SK-N-SH treated with all-trans-retinoic acid at 6 μM for 48 hours (cell line): Measurements from ENCODE around the gene SH3D19.

Source experiments
- ATAC-seq: fragments of 200-7000 bp; cut with Tn5 transposase; 3 replicates; pipeline ENCODE4 v1.9.1; 2020; ENCODE audit warnings: mild to moderate bottlenecking, moderate library complexity
- ARNTL ChIP-seq: fragments of 450-650 bp; formaldehyde crosslinking; IDR thresholded peaks from 2 replicates; pipeline ENCODE4 v1.5.0; 2020; ENCODE audit warnings: low read depth, mild to moderate bottlenecking, moderate library complexity, borderline replicate concordance
- BACH2 ChIP-seq: fragments of 250-450 bp; sonication (Bioruptor Pico); IDR thresholded peaks from 2 replicates; pipeline ENCODE4 v1.9.0; 2021; ENCODE audit warnings: mild to moderate bottlenecking, borderline replicate concordance
- CREB5 ChIP-seq: fragments of 250-450 bp; sonication (Bioruptor Pico); IDR thresholded peaks from 2 replicates; pipeline ENCODE4 v1.5.1; 2020; ENCODE audit warnings: low read depth, mild to moderate bottlenecking, moderate library complexity
- CSRNP3 ChIP-seq: fragments of 250-450 bp; sonication (Bioruptor Pico); IDR thresholded peaks from 2 replicates; pipeline ENCODE4 v1.5.1; 2021; ENCODE audit warnings: mild to moderate bottlenecking, moderate library complexity
- ESRRG ChIP-seq: fragments of 250-450 bp; sonication (Bioruptor Pico); IDR thresholded peaks from 2 replicates; pipeline ENCODE4 v1.6.1; 2021; ENCODE audit warnings: mild to moderate bottlenecking
- GLIS3 ChIP-seq: fragments of 250-450 bp; sonication (Bioruptor Pico); IDR thresholded peaks from 2 replicates; pipeline ENCODE4 v1.5.0; 2020; ENCODE audit warnings: mild to moderate bottlenecking, moderate library complexity
- ISL1 ChIP-seq: fragments of 250-450 bp; sonication (Bioruptor Pico); IDR thresholded peaks from 2 replicates; pipeline ENCODE4 v2.1.2; 2022; ENCODE audit warnings: mild to moderate bottlenecking, moderate library complexity
- OSR1 ChIP-seq: fragments of 250-450 bp; sonication (Bioruptor Pico); IDR thresholded peaks from 2 replicates; pipeline ENCODE4 v1.8.0; 2022; ENCODE audit warnings: moderate library complexity, mild to moderate bottlenecking, inconsistent platforms
- PATZ1 ChIP-seq: fragments of 250-450 bp; sonication (Bioruptor Pico); IDR thresholded peaks from 2 replicates; pipeline ENCODE4 v1.8.0; 2020; ENCODE audit warnings: mild to moderate bottlenecking, moderate library complexity, borderline replicate concordance
- POU6F1 ChIP-seq: fragments of 250-450 bp; sonication (Bioruptor Pico); IDR thresholded peaks from 2 replicates; pipeline ENCODE4 v1.8.0; 2021; ENCODE audit warnings: low read depth, mild to moderate bottlenecking, moderate library complexity, borderline replicate concordance
- PPARA ChIP-seq: fragments of 250-450 bp; sonication (Bioruptor Pico); IDR thresholded peaks from 2 replicates; pipeline ENCODE4 v1.5.0; 2020; ENCODE audit warnings: mild to moderate bottlenecking, borderline replicate concordance
- RARB ChIP-seq: fragments of 250-450 bp; sonication (Bioruptor Pico); IDR thresholded peaks from 2 replicates; pipeline ENCODE4 v1.8.0; 2021; ENCODE audit warnings: mild to moderate bottlenecking, moderate library complexity
- SNAI2 ChIP-seq: fragments of 250-450 bp; sonication (Bioruptor Pico); IDR thresholded peaks from 2 replicates; pipeline ENCODE4 v1.5.0; 2020; ENCODE audit warnings: mild to moderate bottlenecking, moderate library complexity
- TCF4 ChIP-seq: fragments of 250-450 bp; sonication (Bioruptor Pico); IDR thresholded peaks from 2 replicates; pipeline ENCODE4 v1.8.0; 2021; ENCODE audit warnings: mild to moderate bottlenecking, moderate library complexity, borderline replicate concordance
- TOX ChIP-seq: fragments of 250-450 bp; sonication (Bioruptor Pico); IDR thresholded peaks from 2 replicates; pipeline ENCODE4 v1.8.0; 2021; ENCODE audit warnings: mild to moderate bottlenecking, moderate library complexity, borderline replicate concordance
- TSHZ2 ChIP-seq: fragments of 250-450 bp; sonication (Bioruptor Pico); IDR thresholded peaks from 2 replicates; pipeline ENCODE4 v1.5.0; 2020; ENCODE audit warnings: mild to moderate bottlenecking, moderate library complexity
- ZC3H10 ChIP-seq: fragments of 250-450 bp; sonication (Bioruptor Pico); IDR thresholded peaks from 2 replicates; pipeline ENCODE4 v1.5.1; 2021; ENCODE audit warnings: mild to moderate bottlenecking, moderate library complexity
- ZFP30 ChIP-seq: fragments of 450-650 bp; formaldehyde crosslinking; IDR thresholded peaks from 2 replicates; pipeline ENCODE4 v1.5.0; 2022; ENCODE audit warnings: mild to moderate bottlenecking, moderate library complexity
- ZNF565 ChIP-seq: fragments of 450-650 bp; formaldehyde crosslinking; conservative IDR thresholded peaks from 2 replicates; pipeline ENCODE4 v1.5.0; 2020; ENCODE audit warnings: low read depth, mild to moderate bottlenecking, moderate library complexity
- ZNF70 ChIP-seq: fragments of 450-650 bp; formaldehyde crosslinking; IDR thresholded peaks from 2 replicates; pipeline ENCODE4 v1.5.0; 2020; ENCODE audit warnings: mild to moderate bottlenecking, moderate library complexity
- ZNF8 ChIP-seq: fragments of 450-650 bp; formaldehyde crosslinking; IDR thresholded peaks from 2 replicates; pipeline ENCODE4 v1.5.0; 2020; ENCODE audit warnings: mild to moderate bottlenecking, moderate library complexity

SH3D19 gene

GRCh38 chr4:151184523-151185458, 140.6 kb downstream of the SH3D19 start:
- no peak for TF ChIP-seq ZNF565 (CRISPR knock-in tag)
- no peak for TF ChIP-seq BACH2
- TF ChIP-seq OSR1 (CRISPR knock-in tag) = no peak
- TF ChIP-seq PPARA (CRISPR knock-in tag) = no peak
- TF ChIP-seq TSHZ2 (CRISPR knock-in tag) = no peak
- no peak for TF ChIP-seq SNAI2 (CRISPR knock-in tag)
- no peak for TF ChIP-seq CREB5 (CRISPR knock-in tag)
- TF ChIP-seq ESRRG (CRISPR knock-in tag) = no peak
- TF ChIP-seq ISL1 = no peak
- TF ChIP-seq CSRNP3 (CRISPR knock-in tag) = no peak
- no peak for TF ChIP-seq TCF4 (CRISPR knock-in tag)
- peak; percentile 86 for ATAC-seq

- no peak for ATAC-seq
- no peak for TF ChIP-seq CSRNP3 (CRISPR knock-in tag)
- no peak for TF ChIP-seq ARNTL (CRISPR knock-in tag)
- TF ChIP-seq PATZ1 (CRISPR knock-in tag) = no peak
- no peak for TF ChIP-seq BACH2
- TF ChIP-seq PPARA (CRISPR knock-in tag) = no peak
- no peak for TF ChIP-seq GLIS3 (CRISPR knock-in tag)
- TF ChIP-seq ZNF70 (CRISPR knock-in tag) = no peak
- no peak for TF ChIP-seq CREB5 (CRISPR knock-in tag)
- TF ChIP-seq ESRRG (CRISPR knock-in tag) = no peak
- TF ChIP-seq ZNF8 (CRISPR knock-in tag) = no peak
- no peak for TF ChIP-seq SNAI2 (CRISPR knock-in tag)
- no peak for TF ChIP-seq ZFP30 (CRISPR knock-in tag)
- no peak for TF ChIP-seq TOX (CRISPR knock-in tag)
- TF ChIP-seq ZC3H10 = no peak
- TF ChIP-seq OSR1 (CRISPR knock-in tag) = no peak
- no peak for TF ChIP-seq TSHZ2 (CRISPR knock-in tag)
- no peak for TF ChIP-seq POU6F1 (CRISPR knock-in tag)
- no peak for TF ChIP-seq ISL1
- no peak for TF ChIP-seq RARB (CRISPR knock-in tag)
- TF ChIP-seq, all 23 proteins: peak for 0
Measured at GRCh38 chr4:151182455-151182996, 142.9 kb downstream of the SH3D19 start.
